Choroid plexus epithelial cell (primary cell): Measurements from ENCODE around the gene TEAD1.
A peak's percentile ranks its signal among the peaks of the same experiment; 100 is the strongest.

Experiments
- DNase-seq: peaks from one replicate; pipeline ENCODE4 v3.0.0-alpha.2; 2010; ENCODE audit warnings: low read depth
- H3K4me3 ChIP-seq: 2 replicates; pipeline ENCODE4 v1.5.1; 2011; ENCODE audit warnings: low read depth, mild to moderate bottlenecking, control low read depth, low read length, moderate library complexity
- CTCF ChIP-seq: conservative IDR thresholded peaks from 2 replicates; pipeline ENCODE4 v1.5.1; 2011; ENCODE audit warnings: low read depth, mild to moderate bottlenecking, control low read depth, inconsistent platforms, low read length, moderate library complexity

The TEAD1 gene

GRCh38 chr11:12862696-12863469, 188.7 kb downstream of the TEAD1 start:
- no peak overlapping the region for H3K4me3 ChIP-seq
- no peak for TF ChIP-seq CTCF
- DNase-seq: peak; percentile 81

- DNase-seq: no peak
- H3K4me3 ChIP-seq: no peak overlapping the region
- TF ChIP-seq CTCF: no peak
Measured at GRCh38 chr11:12863605-12864121, 189.4 kb downstream of the TEAD1 start.

- no peak for TF ChIP-seq CTCF
- DNase-seq: peak; percentile 96
- H3K4me3 ChIP-seq: no peak overlapping the region
Measured at GRCh38 chr11:12864316-12865156, 190.3 kb downstream of the TEAD1 start.

GRCh38 chr11:12865863-12866595, 191.8 kb downstream of the TEAD1 start:
- no peak for DNase-seq
- no peak overlapping the region for H3K4me3 ChIP-seq
- no peak for TF ChIP-seq CTCF

- no peak for DNase-seq
- H3K4me3 ChIP-seq: no peak overlapping the region
- TF ChIP-seq CTCF: no peak
Measured at GRCh38 chr11:12867531-12867930, 193.3 kb downstream of the TEAD1 start.

- DNase-seq: peak; percentile 57
- H3K4me3 ChIP-seq: no peak overlapping the region
- peak; percentile 44 for TF ChIP-seq CTCF
Measured at GRCh38 chr11:12868315-12869073, 194.3 kb downstream of the TEAD1 start.
